Measurements from ENCODE around the gene IFNAR2. TPM values are rescaled to one million over a fixed set of nuclear protein-coding genes. Genes with fewer than 3 reads are reported as not detected.
"Not testable (repeated sequence)": the region's sequence is repeated elsewhere in the genome, so short reads cannot be mapped to it uniquely, and the experiment has no call there.

Gene IFNAR2
- total RNA-seq, 1 donor from 2014 or later = 80.3 TPM

GRCh38 chr21:33212159-33212851 is 17.4 kb upstream of the IFNAR2 start:
- intact Hi-C loops (cut with micrococcal nuclease) = no loop called here

GRCh38 chr21:33214056-33214455 is 15.7 kb upstream of the IFNAR2 start:
- intact Hi-C loops (cut with micrococcal nuclease) = no loop called here

GRCh38 chr21:33217138-33217520 is 12.6 kb upstream of the IFNAR2 start:
- intact Hi-C loops (cut with micrococcal nuclease) = no loop called here

- intact Hi-C loops (cut with micrococcal nuclease) = no loop called here
Observed at GRCh38 chr21:33219300-33219699, 10.4 kb upstream of the IFNAR2 start.

GRCh38 chr21:33219954-33220353 is 9.8 kb upstream of the IFNAR2 start:
- intact Hi-C loops (cut with micrococcal nuclease) = no loop called here

- intact Hi-C loops (cut with micrococcal nuclease) = not testable (repeated sequence)
Observed at GRCh38 chr21:33225376-33225775, 4.4 kb upstream of the IFNAR2 start.

GRCh38 chr21:33228455-33228854 is 1.3 kb upstream of the IFNAR2 start:
- intact Hi-C loops (cut with micrococcal nuclease) = no loop called here

- intact Hi-C loops (cut with micrococcal nuclease) = loop anchor here (1.0 kb wide), 2 partner anchors 9 to 37 kb away; partner anchors contain the start of gene IL10RB
Observed at GRCh38 chr21:33229099-33229783, 497 bp upstream of the IFNAR2 start.

GRCh38 chr21:33230545-33231324 is 997 bp downstream of the IFNAR2 start:
- intact Hi-C loops (cut with micrococcal nuclease) = loop anchor here (1.0 to 10.0 kb wide), 3 partner anchors 30 to 506 kb away; partner anchors contain the start of genes IFNAR1 and SYNJ1

- intact Hi-C loops (cut with micrococcal nuclease) = loop anchor here (1.0 to 10.0 kb wide), 3 partner anchors 31 to 507 kb away; partner anchors contain the start of genes IFNAR1 and SYNJ1
Observed at GRCh38 chr21:33231526-33231925, 1.8 kb downstream of the IFNAR2 start.

- intact Hi-C loops (cut with micrococcal nuclease) = loop anchor here (10.0 kb wide), 1 partner anchor 508 kb away; the partner anchor contains the start of gene SYNJ1
Observed at GRCh38 chr21:33232291-33233034, 2.7 kb downstream of the IFNAR2 start.

GRCh38 chr21:33234635-33235520 is 5.1 kb downstream of the IFNAR2 start:
- intact Hi-C loops (cut with micrococcal nuclease) = loop anchor here (10.0 kb wide), 1 partner anchor 510 kb away; the partner anchor contains the start of gene SYNJ1

- intact Hi-C loops (cut with micrococcal nuclease) = loop anchor here (10.0 kb wide), 1 partner anchor 511 kb away; the partner anchor contains the start of gene SYNJ1
Observed at GRCh38 chr21:33236013-33236686, 6.4 kb downstream of the IFNAR2 start.

GRCh38 chr21:33236766-33237165 is 7.0 kb downstream of the IFNAR2 start:
- intact Hi-C loops (cut with micrococcal nuclease) = loop anchor here (10.0 kb wide), 1 partner anchor 512 kb away; the partner anchor contains the start of gene SYNJ1

GRCh38 chr21:33237486-33237885 is 7.7 kb downstream of the IFNAR2 start:
- intact Hi-C loops (cut with micrococcal nuclease) = loop anchor here (10.0 kb wide), 1 partner anchor 513 kb away; the partner anchor contains the start of gene SYNJ1

GRCh38 chr21:33238146-33238545 is 8.4 kb downstream of the IFNAR2 start:
- intact Hi-C loops (cut with micrococcal nuclease) = loop anchor here (1.0 to 10.0 kb wide), 3 partner anchors 9 to 513 kb away; partner anchors contain the start of genes IFNAR2, IL10RB and SYNJ1

- intact Hi-C loops (cut with micrococcal nuclease) = loop anchor here (1.0 to 10.0 kb wide), 3 partner anchors 9 to 514 kb away; partner anchors contain the start of genes IFNAR2, IL10RB and SYNJ1
Observed at GRCh38 chr21:33238565-33239255, 9.0 kb downstream of the IFNAR2 start.

GRCh38 chr21:33239559-33240127 is 9.9 kb downstream of the IFNAR2 start:
- intact Hi-C loops (cut with micrococcal nuclease) = loop anchor here (2.0 to 10.0 kb wide), 2 partner anchors 27 to 515 kb away; partner anchors contain the start of genes IL10RB and SYNJ1

All from T-helper 2 cell treated with Interferon-gamma antibody and Interleukin-4, amounts not matched to agents 100 ng/mL and 5 ng/mL, for 36 hours (primary cell).